ENCODE measurements around the gene TEX101.

The TEX101 gene

DNA sequence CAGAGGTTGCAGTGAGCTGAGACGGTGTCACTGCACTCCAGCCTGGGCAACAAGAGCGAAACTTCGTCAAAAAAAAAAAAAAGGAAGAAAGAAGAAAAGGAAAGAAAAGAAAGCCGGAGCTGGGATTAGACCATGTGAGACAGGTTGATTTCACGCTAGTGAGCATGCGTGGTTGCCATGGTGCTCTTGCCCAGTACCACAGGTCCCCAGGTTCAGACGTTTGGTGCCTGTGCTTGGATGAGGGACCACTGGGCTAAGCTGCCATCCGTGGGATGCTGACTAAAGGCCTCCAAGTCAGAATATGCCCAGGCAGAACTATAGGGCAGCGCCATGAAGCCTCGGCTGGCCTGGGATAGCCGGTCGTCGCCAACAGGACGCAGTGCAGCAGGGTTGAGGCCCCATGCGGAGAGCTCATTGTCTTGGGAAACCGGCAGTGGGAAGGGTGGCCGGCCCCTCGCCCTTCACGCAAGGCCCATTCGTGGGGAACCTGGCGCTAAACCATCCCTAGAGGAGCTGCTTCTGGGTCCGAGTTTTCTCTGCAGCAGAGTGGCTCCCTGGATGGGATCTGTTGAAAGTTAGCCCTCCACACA, 7.2 kb upstream of the TEX101 start:
- peaks cover 3% of the 10 kb centered on the region for H3K27me3 Mint-ChIP-seq (ENCODE audit: low read depth)
- peaks cover 20% of the 10 kb centered on the region for H3K9me3 Mint-ChIP-seq
- no peaks in the 10 kb centered on the region for H3K36me3 Mint-ChIP-seq (ENCODE audit: low read depth)
- H3K27ac Mint-ChIP-seq, result no peak overlapping the region
- H3K4me3 Mint-ChIP-seq, result no peak overlapping the region
- no peaks in the 10 kb centered on the region for H3K4me1 Mint-ChIP-seq
- TF ChIP-seq, protein P1, sequence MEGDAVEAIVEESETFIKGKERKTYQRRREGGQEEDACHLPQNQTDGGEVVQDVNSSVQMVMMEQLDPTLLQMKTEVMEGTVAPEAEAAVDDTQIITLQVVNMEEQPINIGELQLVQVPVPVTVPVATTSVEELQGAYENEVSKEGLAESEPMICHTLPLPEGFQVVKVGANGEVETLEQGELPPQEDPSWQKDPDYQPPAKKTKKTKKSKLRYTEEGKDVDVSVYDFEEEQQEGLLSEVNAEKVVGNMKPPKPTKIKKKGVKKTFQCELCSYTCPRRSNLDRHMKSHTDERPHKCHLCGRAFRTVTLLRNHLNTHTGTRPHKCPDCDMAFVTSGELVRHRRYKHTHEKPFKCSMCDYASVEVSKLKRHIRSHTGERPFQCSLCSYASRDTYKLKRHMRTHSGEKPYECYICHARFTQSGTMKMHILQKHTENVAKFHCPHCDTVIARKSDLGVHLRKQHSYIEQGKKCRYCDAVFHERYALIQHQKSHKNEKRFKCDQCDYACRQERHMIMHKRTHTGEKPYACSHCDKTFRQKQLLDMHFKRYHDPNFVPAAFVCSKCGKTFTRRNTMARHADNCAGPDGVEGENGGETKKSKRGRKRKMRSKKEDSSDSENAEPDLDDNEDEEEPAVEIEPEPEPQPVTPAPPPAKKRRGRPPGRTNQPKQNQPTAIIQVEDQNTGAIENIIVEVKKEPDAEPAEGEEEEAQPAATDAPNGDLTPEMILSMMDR (IDR thresholded peaks at IDR 0.05; ENCODE audit: unreplicated experiment in 3 of 3), result no peak

DNA sequence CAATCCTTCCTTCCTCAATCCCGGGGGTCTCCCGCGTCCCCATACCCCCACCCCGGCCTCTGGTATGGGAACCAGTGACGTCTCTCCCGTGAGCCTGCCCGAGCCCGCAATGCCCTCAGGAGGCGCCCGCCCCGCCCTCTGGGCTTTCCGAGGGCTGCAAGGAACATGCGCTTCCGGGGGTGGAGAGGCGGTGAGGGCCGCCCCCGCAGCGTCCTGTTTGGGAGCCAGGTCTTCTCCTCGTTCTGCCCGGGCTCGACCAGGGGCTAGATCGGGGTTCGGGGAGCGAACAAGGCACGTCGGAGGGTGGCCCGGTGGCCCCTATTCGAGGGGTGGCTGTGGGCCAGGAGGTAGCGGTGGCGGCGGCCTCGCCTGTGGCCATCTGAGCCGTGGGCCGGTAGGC, 6.6 kb upstream of the TEX101 start:
- H3K4me3 Mint-ChIP-seq, result no peak overlapping the region
- no peak overlapping the region for H3K27ac Mint-ChIP-seq
- H3K9me3 Mint-ChIP-seq, result peaks cover 22% of the 10 kb centered on the region
- H3K36me3 Mint-ChIP-seq (ENCODE audit: low read depth), result no peaks in the 10 kb centered on the region
- peaks cover 3% of the 10 kb centered on the region for H3K27me3 Mint-ChIP-seq (ENCODE audit: low read depth)
- TF ChIP-seq, protein P1 (IDR thresholded peaks at IDR 0.05; ENCODE audit: unreplicated experiment in 3 of 3), result no peak
- no peaks in the 10 kb centered on the region for H3K4me1 Mint-ChIP-seq

DNA sequence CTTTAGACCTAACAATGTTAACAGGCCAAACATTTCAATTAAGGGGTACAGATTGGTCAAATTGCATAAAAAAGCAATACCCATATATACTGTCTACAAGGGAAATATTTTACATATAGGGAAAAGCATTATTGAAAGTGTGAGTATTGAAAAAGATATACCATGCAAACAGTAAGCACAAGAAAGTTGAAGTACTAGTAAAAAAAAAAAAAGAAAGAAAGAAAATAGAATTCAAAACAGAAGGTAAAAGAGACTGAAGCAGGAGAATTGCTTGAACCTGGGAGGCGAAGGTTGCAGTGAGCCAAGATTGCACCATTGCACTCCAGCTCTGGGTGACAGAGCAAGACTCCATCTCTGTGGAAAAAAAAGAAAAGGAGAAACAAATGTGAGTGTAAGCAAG, 5.3 kb upstream of the TEX101 start:
- Mint-ChIP-seq H3K36me3 (ENCODE audit: low read depth) (no peaks in the 10 kb centered on the region), H3K9me3 (peaks cover 23% of the 10 kb centered on the region), H3K27ac (no peak overlapping the region), H3K4me1 (no peaks in the 10 kb centered on the region), H3K27me3 (ENCODE audit: low read depth) (peaks cover 3% of the 10 kb centered on the region), H3K4me3 (no peak overlapping the region)
- TF ChIP-seq, protein P1 (IDR thresholded peaks at IDR 0.05; ENCODE audit: unreplicated experiment in 3 of 3), result no peak

DNA sequence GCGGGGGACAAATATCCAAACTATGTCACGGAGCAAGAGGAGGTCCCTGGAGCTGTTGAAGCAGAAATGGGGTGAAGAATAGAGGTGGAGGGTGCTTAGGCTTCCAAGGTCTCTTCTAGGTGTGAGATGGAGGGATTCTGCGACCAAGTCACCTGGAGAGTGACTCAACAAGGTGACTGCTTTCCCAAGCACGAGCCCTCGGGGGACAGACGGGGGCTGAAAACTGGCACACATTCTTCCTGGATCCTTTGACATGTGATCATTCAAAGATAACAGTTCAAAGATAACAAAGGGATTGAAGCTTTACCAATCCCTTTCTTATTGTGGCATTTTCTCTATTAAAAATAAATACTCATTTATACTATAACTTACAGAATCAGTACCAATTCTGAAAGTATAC, 2.2 kb upstream of the TEX101 start:
- Mint-ChIP-seq H3K27ac (no peak overlapping the region), H3K27me3 (ENCODE audit: low read depth) (no peaks in the 10 kb centered on the region), H3K9me3 (peaks cover 25% of the 10 kb centered on the region), H3K4me1 (no peaks in the 10 kb centered on the region), H3K4me3 (no peak overlapping the region), H3K36me3 (ENCODE audit: low read depth) (no peaks in the 10 kb centered on the region)
- TF ChIP-seq, protein P1 (IDR thresholded peaks at IDR 0.05; ENCODE audit: unreplicated experiment in 3 of 3), result no peak

DNA sequence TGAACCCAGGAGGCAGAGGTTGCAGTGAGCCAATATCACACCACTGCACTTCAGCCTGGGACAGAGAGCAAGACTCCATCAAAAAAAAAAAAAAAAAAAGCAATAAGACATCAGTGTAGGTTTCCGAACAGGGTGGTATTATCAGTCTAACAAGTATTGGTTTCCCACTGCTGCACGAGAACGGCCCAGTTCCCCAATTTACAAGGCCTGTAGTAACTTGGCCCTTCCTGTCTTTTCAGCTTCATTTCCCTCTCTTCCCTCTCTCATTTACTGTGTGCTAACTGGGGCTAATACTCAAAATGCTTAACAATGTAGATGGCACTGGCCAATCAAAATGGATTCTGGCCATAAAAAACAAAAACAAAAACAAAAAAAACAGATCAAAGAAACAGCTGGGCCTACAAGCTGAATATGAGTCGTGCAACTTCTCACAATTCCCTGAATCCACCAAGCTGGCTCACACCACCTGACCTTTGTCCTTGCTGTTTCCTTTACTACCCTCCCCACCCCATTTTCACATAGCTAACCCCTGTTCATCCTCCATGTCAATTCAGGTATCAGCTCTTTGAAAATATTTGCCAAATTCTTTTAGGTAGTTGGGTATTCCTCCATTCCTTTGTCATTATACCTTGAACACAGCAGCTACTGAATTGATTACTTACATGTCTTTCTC, 2.4 kb downstream of the TEX101 start:
- Mint-ChIP-seq H3K36me3 (ENCODE audit: low read depth) (no peaks in the 10 kb centered on the region), H3K9me3 (peaks cover 17% of the 10 kb centered on the region), H3K27ac (no peak overlapping the region), H3K27me3 (ENCODE audit: low read depth) (peaks cover 9% of the 10 kb centered on the region), H3K4me3 (no peak overlapping the region), H3K4me1 (no peaks in the 10 kb centered on the region)
- TF ChIP-seq, protein P1 (IDR thresholded peaks at IDR 0.05; ENCODE audit: unreplicated experiment in 3 of 3), result no peak

DNA sequence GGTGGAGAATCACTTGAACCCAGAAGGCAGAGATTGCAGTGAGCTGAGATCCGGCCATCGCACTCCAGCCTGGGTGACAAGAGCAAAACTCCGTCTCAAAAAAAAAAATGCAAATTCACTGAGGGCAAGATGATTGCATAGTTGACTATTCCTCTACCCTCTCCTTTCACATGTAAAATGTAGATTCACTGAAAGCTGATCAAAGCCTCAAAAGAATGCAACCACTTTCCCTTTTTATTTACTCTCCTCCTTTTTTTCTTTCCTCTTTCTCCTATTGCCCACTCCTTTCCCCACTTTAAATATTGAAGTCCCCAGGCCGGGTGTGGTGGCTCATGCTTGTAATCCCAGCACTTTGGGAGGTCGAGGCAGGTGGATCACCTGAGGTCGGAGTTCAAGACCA, 6.3 kb downstream of the TEX101 start:
- Mint-ChIP-seq H3K4me3 (no peak overlapping the region), H3K4me1 (no peaks in the 10 kb centered on the region), H3K27me3 (ENCODE audit: low read depth) (peaks cover 9% of the 10 kb centered on the region), H3K27ac (no peak overlapping the region), H3K36me3 (ENCODE audit: low read depth) (no peaks in the 10 kb centered on the region), H3K9me3 (peaks cover under 1% of the 10 kb centered on the region)
- TF ChIP-seq, protein P1 (IDR thresholded peaks at IDR 0.05; ENCODE audit: unreplicated experiment in 3 of 3), result no peak
